Measurements from ENCODE around the gene C19orf44.
A peak's percentile ranks its signal among the peaks of the same experiment; 100 is the strongest.
"Not testable (repeated sequence)": the region's sequence is repeated elsewhere in the genome, so short reads cannot be mapped to it uniquely, and the experiment has no call there.

The C19orf44 gene

DNA sequence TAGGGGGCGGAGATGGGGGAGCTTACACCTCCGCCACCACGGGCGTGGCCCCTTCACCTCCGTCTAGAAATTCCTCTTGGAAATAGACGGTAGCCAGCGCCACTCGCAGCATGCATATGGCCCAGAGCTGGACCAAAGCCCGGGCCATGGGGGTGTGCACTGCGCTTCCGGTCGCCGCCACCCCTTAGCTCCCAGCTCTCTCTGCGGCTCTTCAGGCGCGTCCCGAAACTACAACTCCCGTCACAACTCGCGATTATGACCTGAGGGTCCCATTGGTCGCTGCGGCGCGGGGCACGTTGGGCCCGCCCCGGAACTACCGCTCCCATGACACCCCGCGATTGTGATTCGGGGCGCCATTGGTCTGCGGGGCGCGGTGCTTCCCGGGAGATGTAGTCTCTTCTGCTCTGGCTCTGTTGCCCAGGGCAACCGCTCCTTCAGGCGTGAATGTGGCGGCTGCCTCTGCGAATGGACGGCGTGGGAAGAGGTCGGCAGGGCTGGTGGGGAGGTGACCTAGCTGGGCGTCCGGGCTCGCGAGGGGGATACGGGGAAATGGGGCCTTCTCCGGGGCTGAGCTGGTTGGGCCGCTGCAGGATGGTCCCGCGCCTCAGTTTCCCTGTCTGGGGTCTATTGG is at the start of gene C19orf44, which contains the start of gene CALR3:
TSS of gene C19orf44 (plus strand) at position 413 of the 631 bp plus-strand sequence. CDS start 4,399 bp downstream, outside the sequence.
TSS of gene CALR3 (minus strand) at position 186 of the 631 bp plus-strand sequence. CDS start at position 148, 38 bp downstream.
- DNase-seq (ENCODE audit: low read depth) = peak; percentile 98

DNA sequence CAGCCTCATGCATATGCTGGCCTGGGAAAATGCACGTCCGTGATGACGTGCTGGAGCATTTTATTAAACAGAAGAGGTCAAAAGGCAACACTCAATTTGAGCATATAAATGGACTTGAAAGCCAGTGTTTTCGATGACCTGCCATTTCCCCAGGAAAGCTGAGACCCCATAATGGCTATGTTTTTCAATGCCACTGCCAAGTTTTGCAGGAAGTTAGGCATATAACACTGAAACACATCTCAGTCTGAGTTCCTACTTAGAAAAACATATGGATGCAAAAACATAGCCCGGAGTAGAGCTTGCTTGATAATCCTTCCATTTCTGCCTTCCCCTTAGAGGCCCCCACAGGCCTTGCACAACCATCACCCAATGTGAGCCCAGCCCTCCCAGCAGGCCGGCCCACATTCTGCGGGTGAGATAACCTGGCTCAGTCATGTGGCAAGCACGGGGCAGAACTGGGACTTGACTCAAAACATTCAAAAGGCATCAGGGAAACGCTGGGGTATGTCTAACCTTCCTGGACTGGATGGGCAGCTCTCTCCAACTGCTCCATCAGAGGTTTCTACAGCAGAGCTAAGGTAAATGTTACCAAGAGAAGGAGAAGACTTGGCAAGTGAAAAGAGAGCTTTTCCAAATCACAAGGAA is 49.3 kb upstream of the C19orf44 start:
- DNase-seq (ENCODE audit: low read depth) = peak; percentile 58

DNA sequence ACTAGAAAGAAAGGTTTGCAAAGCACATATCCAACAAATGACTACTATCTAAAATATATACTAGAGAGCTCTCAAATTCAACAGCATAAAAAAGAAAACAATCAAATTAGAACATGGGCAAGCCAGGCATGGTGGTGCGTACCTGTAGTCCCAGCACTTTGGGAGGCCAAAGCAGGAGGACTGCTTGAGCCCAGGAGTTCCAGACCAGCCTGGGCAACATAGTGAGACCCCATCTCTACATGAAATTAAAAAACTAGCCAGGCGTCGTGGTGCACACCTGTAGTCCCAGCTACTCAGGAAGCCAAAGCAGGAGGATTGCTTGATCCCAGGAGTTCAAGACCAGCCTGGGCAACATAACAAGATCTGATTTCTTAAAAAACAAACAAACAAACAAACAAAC is 47.3 kb upstream of the C19orf44 start:
- DNase-seq (ENCODE audit: low read depth) = not testable (repeated sequence)

DNA sequence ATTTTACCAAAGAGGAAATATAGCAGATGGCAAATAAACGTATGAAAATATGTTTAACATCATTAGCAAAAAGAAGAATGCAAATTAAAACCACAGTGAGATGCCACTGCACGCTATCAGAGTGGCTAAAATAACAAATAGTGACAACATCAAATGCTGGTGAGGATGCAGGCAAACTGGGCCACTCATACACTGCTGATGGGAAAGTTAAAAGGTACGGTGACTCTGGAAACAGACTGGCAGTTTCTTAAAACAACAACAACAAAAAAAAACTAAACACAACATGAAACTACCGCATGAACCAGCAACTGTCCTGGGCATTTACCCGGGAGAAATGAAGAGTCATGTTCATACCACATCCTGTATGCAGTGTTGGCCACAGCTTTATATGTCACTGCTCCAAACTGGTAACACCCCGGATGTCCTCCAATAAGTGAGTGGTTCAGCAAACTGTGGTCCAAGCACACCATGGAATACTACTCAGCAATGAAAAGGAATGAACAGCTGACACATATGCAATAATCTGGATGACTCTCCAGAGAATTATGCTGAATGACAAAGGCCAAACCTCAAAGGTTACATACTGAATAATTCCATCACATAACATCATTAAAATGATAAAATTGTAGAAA is 46.7 kb upstream of the C19orf44 start:
- DNase-seq (ENCODE audit: low read depth) = no peak

DNA sequence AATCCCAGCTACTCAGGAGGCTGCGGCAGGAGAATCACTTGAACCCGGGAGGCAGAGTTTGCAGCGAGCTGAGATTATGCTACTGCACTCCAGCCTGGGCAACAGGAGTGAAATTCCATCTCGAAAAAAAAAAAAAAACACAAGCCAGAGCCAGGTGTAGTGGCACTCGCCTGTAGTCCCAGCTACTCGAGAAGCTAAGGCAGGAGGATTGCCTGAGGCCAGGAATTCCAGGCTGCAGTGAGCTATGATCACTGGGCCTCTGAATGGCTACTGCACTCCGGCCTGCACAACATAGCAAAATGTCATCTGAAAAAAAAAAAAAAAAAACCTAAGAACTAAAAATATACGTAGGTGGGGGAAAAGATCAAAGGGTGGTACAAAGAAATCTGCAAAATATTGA is 43.9 kb upstream of the C19orf44 start:
- no peak for DNase-seq (ENCODE audit: low read depth)

DNA sequence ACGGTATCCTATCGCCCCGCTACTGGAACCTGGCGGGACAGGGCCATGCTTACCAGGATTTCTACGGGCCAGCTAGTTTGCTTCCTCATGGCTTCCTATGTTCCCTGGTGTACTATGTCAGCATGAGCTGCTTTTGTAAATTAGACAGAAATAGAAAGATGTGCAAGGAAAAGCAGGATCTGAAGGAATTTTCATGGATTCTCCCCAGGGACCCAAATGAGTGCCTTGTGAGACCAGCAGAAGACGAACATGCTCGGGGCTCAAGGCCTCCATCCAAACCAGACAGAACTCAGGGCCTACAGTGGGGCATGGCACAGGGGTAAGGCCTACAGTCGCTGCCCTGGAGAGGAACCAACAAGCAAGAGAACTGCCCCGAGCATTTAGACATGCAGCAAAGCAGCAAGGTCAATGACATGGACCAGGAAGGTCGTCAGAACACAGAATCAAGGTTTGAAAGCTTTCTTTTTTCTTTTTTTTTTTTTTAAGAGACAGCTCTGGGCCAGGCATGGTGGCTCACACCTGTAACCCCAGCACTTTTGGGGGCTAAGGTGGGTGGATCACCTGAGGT is 41.8 kb upstream of the C19orf44 start:
- no peak for DNase-seq (ENCODE audit: low read depth)

DNA sequence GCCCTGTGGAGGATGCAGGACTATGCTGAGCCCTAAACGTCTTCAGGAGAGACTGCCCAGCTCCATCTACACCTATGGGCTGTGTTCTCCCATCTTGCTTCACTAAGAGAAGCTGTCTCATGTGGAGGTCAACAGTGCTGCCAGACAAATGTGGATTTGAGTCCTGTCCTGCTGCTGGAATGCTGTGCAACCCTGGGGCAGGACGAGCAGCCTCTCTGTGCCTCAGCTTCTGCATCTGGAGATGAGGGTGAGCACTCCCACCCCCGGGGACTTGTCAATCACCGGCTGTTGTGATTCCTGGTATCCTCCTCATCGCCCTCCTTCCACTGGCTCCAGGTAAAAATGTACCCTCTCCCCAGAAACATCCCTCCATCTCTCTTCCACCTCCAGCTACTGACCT is 40.7 kb upstream of the C19orf44 start:
- DNase-seq (ENCODE audit: low read depth) = no peak

DNA sequence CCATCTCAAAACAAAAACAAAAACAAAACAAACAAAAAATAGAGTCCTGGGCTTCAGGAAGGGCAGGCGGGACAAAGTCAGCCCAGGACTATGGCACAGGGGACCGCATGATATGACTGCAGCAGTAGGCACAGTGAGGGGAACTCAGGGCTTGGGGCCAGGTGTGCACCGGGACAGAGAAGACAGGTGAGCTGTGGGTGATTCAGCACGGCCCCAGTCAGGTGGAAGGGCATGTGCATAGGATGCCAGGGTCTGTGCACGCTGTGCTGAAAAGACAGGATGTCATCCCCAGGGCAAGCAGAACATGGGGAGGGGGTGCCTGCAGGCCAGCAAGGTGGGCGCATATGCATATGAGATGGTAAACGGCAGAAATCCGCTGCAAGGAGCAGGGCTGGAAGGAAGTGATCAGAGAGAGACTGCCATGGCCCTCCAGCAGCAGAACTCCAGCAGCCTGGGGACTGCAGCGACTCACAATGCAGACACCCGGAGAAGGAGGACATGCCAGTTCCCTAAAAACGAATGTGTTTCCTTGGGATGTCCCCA is 39.5 kb upstream of the C19orf44 start:
- DNase-seq (ENCODE audit: low read depth) = no peak

DNA sequence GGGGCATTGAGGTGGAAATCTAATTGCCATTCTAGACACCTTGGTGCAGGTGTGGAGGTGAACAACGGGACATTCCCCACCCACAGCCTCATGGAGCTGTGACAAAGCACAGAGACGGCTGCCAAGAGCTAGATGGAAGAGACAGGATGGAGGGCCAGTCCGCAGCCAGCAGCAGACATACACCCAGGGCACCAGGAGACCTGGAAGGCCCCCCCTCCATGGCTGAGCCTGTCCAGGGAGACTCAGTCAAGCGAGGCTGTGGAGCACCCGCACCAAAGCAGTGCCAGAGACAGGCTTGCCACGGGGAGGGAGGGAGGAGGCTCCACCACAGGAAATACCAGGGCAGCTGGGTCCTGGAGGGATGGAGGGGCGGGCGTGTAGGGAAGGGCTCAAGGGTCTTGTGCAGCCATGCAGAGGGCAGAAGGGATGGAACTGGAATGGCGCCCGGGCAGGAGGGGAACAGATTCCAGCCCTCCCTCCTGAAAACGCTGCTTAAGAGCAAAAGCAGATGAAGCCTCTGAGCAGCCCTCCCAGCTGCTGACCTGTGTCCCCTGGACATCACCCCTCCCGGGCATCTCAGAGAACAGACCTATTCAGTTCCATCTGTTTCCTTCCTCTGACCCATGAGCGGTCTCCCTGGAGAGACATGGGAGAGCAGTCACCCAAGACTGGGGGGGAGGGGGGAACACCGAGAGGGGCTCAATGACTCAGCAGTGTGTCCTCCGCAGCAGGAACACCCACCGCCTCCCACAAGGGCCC is 38.8 kb upstream of the C19orf44 start:
- no peak for DNase-seq (ENCODE audit: low read depth)

DNA sequence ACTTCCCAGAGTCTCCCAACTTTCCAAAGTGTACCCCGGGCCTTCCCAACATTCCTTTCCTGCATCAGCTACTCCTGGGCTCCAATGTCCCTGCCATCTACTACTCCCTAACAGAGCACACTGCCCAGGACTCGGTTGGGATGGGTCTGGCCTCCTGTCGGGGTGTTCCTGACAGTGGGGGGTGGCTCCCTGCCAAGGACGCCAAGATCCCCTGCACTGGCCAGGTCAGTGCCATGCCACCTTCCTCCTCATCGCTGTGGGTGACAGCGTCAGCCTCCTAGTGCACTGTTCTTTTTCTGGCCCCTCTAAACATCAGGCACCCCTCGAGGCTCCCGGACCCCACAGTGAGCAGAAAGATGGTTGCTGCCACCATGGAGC is 38.3 kb upstream of the C19orf44 start:
- DNase-seq (ENCODE audit: low read depth) = no peak

DNA sequence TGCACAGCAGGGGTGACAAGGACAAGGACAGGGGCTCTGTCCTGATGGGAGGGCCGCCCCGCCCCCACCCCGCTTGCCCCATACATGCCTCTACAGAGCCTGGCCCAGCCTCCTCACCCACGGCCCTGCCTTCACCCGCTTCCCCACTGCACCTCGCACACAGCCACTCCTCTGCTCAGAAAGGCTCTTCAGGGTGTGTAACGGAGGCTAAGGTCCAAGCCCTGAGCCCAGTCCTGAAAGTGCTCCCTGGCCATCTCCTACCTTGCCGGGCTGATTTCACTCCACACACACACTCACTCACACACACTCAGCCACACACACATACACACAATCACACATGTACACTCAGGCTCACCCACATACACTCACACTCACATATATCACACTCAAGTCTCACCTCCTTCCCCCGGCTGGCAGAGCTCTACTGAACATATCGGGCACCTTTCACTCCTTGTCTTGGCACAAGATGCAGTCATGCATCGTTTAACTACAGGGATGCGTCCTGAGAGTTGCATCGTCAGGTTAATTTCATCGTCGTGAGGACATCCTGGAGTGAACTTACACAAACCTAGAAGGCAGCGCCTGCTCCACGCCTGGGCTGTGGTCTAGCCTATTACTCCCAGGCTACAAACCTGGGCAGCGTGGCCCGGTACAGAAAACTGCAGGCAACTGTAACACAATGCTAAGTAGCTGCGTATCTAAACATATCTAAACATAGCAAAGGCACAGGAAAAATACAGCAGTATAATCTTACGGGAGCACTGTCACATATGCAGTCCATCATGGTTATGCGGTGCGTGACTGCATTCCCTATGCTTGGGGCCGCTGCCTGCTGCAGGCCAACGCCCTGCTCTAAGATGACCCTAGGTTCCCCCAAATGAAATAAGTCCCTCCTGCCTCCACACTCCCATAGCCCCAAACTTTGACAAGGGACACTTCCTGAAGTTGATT is 37.5 kb upstream of the C19orf44 start:
- DNase-seq (ENCODE audit: low read depth) = no peak

DNA sequence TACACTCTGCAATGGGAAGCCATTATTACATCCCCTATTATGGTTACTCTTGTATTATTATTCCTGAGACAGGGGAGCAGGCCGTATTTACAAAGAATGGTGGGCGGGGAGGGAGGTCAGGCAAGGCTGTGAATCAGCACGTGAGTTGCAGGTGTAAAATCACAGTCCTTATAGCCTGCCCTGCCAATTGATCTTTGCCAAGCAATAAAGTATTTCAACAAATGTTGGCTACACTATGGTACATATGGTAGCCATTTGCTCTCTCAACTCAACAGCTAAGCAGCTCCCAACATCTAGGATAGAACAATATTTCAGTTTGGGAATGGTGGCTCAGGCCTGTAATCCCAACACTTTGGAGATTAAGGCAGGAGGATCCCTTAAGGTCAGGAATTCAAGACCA is 36.5 kb upstream of the C19orf44 start:
- DNase-seq (ENCODE audit: low read depth) = no peak

DNA sequence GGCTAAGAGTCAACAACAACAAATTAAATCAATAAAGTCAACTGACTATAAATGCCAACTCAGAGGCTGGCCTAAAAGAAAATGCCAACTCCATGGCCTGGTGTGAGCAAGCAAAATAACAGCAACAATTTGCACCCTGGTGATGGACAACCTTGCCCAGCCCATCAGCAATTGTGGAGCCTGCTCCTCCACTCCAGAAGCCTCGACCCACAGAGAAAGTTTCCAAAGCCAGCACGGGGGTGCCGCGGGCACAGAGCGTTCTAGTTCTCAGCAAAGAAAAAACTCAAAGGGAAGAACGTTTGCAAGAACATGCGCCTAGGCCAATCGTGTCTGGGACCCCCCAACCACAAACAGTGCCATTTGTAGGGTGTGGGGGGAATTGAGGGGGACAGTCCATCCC is 35.7 kb upstream of the C19orf44 start:
- DNase-seq (ENCODE audit: low read depth) = no peak

DNA sequence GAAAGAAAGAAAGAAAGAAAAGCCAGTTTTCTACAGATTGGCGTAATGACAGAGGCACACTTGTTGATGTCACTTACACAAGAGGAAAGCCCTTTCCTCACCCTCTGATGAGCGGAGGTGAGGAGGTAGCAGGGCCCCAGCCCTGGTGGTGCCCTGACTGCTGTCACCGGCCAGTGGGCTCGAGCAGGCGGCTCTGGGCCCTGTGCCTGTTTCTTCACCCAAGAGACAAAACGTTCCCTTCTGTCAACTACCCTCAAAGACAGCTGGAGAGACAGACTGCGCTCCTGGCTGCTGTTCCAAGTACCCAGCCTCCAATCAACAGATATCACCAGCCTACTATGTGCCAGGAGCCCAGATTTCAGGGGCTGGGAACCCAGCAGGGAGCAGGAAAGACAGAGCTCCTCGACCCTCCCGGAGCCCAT is 34.6 kb upstream of the C19orf44 start:
- DNase-seq (ENCODE audit: low read depth) = no peak

DNA sequence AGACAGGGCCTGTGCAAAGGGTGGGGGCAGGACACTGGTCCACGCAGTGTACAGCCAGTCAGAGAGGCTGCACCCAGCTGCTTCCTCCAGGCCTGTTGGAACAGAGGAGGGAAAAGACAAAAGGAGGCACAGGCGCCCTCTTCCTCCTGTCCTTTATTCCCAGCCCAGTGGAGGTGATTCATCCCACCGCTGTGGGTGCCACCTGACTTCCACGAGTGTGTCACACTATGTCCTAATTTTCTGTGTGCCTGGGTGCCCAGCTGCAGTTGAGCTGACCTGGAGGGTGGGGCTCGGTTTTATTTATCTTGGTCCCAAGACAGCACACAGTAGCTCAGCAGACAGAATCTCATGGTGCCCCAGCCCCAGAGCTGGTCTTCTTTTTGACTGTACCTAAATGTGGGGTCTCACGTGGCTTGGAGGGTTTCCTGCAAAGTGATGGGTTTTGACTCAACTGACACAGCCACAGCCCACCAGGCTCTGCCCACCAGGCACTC is 33.4 kb upstream of the C19orf44 start:
- no peak for DNase-seq (ENCODE audit: low read depth)

DNA sequence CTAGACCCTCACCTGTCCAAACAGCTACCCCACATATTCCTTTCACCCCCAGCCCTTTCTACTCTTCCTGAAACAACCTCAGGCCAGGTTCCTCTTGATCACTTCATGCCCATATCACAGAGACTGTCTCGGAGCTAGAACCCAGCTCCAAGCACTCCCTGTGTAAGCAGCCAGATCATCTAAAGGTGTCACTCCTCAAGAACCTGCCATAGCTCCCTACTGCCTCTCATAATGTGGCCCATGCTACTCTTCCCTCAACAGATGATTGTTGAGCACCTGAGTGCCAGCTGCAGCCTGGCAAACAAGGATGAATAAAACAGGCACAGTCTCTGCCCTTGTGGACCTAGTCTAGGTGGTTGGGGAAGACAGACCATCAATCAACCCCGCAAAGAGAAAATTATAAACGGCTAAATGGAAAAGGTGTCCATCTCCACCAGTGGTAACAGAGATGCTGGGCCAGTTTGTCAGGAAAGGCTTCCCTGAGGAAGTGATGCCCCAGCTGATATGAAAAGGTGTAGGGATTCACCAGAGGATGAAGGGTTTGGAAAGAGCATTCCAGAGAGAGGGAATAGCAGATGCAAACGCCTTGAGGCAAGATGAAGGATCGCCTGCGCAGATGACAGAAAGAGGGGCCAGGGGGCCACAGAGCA is 32.7 kb upstream of the C19orf44 start:
- no peak for DNase-seq (ENCODE audit: low read depth)

DNA sequence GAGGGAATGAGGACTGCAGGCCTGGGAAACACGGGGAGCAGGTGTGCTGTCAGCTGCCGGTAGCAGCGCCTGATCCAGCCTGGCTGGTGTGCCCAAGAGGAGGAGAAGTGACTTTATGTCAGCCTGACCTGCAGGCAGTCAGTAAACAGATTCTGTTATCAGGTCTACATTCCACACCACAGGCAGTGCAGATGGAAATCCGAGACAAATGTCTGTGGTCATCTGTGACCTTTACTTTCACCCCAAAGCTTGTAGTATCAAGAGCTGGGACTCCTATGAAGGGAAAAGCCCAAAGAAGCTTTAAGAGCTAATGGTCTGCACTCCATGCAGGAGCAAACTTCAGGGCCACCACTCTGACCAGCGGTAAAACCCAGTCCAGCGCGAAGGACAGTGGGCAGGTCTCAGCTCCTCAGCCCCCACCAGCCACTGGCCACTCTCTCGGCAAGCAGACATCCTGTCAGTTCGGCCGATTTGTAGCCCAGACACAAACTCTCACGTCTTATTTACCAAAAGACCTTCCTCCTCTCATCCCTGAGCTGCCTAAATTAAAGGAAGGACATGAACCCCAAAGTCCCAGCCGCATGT is 32.1 kb upstream of the C19orf44 start:
- DNase-seq (ENCODE audit: low read depth) = no peak

DNA sequence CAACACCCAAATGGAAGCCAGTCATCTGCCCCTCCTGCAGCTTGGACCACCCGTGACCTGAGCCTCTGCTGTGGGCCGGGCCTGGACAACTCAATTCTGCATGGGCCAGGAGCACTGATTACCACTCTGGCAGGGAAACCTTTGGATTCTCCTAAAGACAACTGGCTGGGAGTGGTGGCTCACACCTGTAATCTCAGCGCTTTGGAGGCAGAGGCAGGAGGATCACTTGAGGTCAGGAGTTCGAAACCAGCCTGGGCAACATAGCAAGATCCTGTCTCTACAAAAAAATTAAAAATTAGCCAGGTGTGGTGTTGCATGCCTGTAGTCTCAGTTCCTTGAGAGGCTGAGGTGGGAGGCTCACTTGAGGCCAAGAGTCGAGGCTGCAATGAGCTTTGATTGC is 31.0 kb upstream of the C19orf44 start:
- no peak for DNase-seq (ENCODE audit: low read depth)

DNA sequence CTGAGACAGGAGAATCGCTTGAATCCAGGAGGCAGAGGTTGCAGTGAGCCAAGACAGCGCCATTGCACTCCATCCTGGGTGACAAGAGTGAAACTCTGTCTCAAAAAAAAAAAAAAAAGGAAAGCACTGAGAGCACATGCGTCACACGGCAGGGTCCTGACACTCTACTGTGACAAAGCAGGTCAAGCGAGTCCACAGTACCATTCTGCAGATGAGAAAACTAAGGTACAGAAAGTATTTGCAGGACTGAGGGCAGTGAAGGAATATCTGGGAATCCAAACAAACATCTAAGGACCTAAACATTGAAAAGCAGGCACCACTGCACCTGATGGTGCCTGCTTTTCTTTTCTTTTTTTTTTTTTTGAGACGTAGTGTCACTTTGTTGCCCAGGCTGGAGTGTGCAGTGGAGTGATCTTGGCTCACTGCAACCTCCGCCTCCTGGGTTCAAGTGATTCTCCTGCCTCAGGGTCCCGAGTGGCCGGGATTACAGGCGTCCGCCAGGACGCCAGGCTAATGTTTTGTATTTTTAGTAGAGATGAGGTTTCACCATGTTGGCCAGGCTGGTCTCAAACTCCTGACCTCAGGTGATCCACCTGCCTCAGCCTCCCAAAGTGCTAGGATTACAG is 29.3 kb upstream of the C19orf44 start:
- DNase-seq (ENCODE audit: low read depth) = not testable (repeated sequence)
